Uterus (tissue), 2 donors: ENCODE measurements around the gene QSOX2.

ENCODE experiments used
- CTCF ChIP-seq, 4 experiments: fragments of 200-600 bp in 2 of 4; fragments of 450-650 bp in 2 of 4; sonication (generic) in 2 of 4; IDR thresholded peaks; one replicate each; pipeline ENCODE4 v1.5.1; 2016 to 2019; ENCODE audit warnings: antibody characterized with exemption in 4 of 4, mild to moderate bottlenecking in 2 of 4, moderate library complexity in 1 of 4
- POLR2A ChIP-seq, 2 donors: fragments of 450-650 bp; IDR thresholded peaks; one replicate each; pipeline ENCODE4 v1.6.1; 2016; ENCODE audit warnings: antibody characterized with exemption in 2 of 2, mild to moderate bottlenecking in 1 of 2, moderate library complexity in 1 of 2

- TF ChIP-seq POLR2A (IDR thresholded peaks at IDR 0.05) (no peak), CTCF (IDR thresholded peaks at IDR 0.05) (no peak)
These were observed 47.2 kb upstream of the QSOX2 start for GRCh38 chr9:136292591-136293448.
